ENCODE results near the gene TUBA4A.

TUBA4A gene

DNA sequence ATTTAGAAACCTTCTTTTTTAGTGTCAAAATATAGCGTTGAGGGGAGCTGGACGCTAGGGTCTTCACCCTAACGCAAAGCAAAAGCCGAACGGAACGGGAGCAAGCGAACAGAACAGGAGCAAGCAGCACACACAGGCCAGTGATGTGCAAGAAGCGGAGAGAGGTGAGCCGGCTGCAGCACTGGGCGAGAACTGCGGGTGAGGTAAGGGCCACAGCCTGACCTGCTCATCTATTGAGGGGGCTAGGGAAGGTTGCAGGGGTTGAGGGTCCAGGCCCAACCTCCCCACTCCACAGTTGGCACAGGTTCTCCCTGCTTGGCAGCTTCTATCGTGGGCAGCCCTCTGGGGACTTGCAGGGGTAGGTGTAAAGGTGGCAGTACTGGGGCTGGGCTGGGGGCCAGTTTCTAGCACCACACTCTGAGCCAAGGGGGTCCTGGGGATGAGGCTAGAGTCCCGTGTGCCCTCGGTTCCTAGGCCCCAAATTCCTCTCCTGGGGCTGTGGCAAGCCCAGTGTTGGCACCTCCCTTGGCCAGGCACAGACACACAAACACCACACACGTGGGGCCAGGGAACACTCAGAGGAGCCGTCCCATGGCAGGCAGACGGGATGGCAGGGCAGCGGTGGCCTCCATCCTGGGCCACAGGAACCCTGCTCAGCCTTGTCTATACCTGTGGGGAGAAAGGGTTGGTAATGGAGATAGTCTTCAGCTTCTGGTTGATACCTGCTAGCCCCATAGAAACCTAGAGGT lies 33.8 kb downstream of the TUBA4A start:
- TF ChIP-seq, protein P1, sequence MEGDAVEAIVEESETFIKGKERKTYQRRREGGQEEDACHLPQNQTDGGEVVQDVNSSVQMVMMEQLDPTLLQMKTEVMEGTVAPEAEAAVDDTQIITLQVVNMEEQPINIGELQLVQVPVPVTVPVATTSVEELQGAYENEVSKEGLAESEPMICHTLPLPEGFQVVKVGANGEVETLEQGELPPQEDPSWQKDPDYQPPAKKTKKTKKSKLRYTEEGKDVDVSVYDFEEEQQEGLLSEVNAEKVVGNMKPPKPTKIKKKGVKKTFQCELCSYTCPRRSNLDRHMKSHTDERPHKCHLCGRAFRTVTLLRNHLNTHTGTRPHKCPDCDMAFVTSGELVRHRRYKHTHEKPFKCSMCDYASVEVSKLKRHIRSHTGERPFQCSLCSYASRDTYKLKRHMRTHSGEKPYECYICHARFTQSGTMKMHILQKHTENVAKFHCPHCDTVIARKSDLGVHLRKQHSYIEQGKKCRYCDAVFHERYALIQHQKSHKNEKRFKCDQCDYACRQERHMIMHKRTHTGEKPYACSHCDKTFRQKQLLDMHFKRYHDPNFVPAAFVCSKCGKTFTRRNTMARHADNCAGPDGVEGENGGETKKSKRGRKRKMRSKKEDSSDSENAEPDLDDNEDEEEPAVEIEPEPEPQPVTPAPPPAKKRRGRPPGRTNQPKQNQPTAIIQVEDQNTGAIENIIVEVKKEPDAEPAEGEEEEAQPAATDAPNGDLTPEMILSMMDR (IDR thresholded peaks at IDR 0.05; ENCODE audit: extremely low read depth, missing control alignments) = no peak

DNA sequence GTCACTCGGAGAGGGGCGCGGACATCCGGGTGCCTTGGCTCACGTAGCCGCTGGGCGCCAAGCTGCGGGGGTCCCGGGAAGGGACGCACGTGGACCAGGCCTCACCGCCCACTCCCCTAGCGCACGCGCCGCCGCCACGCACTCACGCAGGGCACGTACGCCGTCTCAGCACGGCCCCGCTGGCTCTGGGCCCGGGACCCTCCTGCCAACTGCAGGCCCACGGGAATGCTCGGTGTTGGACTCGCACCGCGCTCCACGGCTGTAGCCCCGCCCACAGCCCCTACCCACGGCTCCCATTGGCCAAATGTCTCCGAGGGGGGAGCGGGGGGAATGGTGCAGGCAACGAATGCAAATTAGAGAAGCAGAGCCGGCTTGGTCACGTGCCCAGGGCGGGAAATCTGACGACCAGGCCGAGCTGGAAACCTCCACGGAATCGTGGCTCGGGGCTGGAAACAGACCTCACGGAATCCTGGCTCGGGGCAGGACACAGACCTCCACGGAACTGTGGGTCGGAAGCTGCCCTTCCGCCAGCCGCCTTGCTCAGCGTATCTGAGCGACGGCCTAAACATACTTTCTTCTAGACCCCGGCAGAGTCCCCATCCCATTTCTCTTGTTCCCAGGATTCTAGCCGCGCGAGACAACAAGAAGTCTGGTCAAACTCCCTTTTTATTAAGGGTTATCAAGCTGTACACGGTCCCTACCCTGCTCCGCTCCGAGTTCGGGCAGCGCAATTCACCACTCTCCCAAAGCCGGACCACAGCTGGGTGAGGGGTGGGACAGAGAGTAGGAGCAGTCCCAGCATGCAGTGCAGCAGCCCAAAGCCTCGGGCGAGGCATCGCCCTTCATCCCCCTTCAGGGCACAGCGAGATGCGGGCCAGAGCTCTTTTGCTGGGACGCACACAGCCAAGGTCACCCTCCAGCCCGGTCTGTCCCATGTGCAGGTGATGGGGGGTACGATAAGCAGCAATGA lies 34.7 kb downstream of the TUBA4A start, which contains the start of gene ABCB6:
TSS of gene ABCB6 (minus strand) at position 227 of the 970 bp plus-strand sequence. CDS start 285 bp downstream, outside the sequence.
- DNase-seq (ENCODE audit: low spot score) = peak; percentile 94
- TF ChIP-seq, protein P1 (IDR thresholded peaks at IDR 0.05; ENCODE audit: extremely low read depth, missing control alignments) = no peak

More for the DNA sequence above, 33.8 kb downstream of the TUBA4A start:
- DNase-seq (ENCODE audit: low spot score) = no peak

DNA sequence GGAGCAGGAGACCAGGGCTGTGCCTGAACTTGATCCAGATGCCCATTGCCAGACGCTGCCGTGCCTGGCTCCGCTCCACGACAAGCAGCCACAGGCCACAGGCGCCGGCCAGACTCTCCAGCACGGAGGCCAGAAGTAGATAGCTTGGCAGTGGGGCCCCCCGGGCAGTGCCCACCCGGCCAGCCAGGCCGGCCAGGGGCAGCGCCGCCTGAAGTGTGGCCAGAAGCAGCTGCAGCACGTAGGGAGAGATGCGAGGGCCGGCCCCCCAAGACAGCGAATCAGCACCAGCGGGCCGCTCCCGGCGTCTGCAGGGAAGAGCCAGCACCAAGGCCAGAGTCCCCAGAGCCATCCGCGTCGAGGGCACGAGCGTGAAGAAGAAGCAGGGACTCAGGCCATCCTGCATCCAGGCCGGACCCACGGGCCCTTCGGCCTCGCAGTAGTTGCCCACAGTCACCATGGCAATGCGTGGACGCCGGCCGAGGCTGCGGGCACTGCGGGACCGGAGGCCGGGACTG lies 35.4 kb downstream of the TUBA4A start:
- TF ChIP-seq, protein P1 (IDR thresholded peaks at IDR 0.05; ENCODE audit: extremely low read depth, missing control alignments) = no peak
- peak; percentile 61 for DNase-seq (ENCODE audit: low spot score)

DNA sequence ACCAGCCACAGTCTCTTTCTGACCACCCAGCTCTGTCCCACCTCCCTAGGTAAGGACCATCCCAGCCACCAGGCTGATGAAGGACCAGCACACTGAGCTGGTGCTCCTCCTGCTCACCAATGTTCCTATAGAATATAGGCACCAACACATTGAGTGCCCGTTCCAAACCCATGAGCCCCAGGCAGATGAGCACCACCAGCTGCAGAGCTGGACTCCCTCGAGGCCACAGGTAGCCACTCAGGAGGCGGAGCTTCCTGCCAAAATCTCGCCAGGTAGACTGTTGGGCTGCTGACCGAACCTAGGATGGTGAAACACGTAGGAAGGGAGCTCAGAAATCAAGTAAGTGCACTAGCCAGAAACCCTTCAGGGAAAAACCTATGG lies 37.2 kb downstream of the TUBA4A start:
- DNase-seq (ENCODE audit: low spot score) = no peak
- TF ChIP-seq, protein P1 (IDR thresholded peaks at IDR 0.05; ENCODE audit: extremely low read depth, missing control alignments) = no peak

DNA sequence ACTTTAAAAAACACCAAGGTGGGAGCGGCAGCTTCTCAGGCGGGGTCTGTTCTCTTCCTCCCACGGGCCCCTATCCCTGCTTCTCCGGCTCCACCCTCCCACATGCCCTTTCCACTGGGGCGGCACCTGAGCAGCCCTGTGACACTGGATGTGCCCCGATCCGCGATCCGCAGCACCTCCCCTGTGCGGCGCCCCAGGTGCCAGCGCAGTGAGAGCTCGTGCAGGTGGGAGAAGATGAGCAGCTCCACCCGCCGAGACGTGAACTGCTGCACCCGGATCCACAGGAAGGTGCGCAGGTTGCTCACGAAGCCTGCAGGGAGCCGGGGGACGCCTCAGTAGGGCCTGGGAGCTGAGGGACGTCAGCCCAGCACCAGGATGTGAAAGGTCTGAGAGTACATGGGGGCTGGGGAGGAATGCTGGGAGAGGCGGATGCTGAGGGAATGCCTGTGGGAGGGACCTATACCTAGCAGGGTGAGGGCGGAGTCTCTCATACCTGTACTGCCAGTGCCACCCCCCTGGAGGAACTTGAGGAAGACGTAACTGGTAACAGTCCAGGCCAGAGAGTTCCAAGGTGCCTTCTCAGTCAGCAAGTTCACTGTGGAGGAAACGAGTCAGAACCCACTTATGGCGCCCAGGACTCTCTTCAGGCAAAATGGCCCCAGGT lies 37.7 kb downstream of the TUBA4A start:
- no peak for DNase-seq (ENCODE audit: low spot score)
- TF ChIP-seq, protein P1 (IDR thresholded peaks at IDR 0.05; ENCODE audit: extremely low read depth, missing control alignments) = no peak

DNA sequence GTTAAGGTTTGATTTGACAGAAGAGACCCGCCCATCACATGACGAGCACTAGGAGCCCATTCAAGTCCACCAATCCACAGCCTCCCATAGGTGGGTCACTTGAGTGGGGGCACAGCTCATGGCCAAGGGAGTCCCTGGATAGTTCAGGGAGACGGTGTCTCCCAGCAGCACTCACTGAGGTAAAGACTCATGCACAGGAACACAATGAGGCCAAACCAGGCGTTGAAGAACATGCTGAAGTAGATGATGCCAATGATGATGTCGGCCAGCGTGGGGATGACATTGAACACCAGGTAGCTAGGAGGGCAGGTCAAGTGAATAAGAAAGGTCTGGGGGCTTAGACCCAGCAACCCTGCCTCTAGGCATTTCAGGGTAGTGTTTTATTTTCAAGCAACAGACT lies 38.9 kb downstream of the TUBA4A start:
- TF ChIP-seq, protein P1 (IDR thresholded peaks at IDR 0.05; ENCODE audit: extremely low read depth, missing control alignments) = no peak
- DNase-seq (ENCODE audit: low spot score) = no peak
